HG02623 (cell line): ENCODE measurements around the gene DCXR.

Source experiments
- ATAC-seq: cut with Tn5 transposase; IDR thresholded peaks from one replicate; pipeline ENCODE4 v1.9.1; 2021; ENCODE audit warnings: moderate library complexity; ENCODE audit not compliant: unreplicated experiment

Gene DCXR

GRCh38 chr17:82000803-82001570 lies 36.5 kb downstream of the DCXR start:
- no peak for ATAC-seq

GRCh38 chr17:81999976-82000802 lies 37.3 kb downstream of the DCXR start:
- no peak for ATAC-seq

- ATAC-seq: no peak
Observed at GRCh38 chr17:81999587-81999975, 37.9 kb downstream of the DCXR start.

GRCh38 chr17:81998691-81999438 lies 38.6 kb downstream of the DCXR start:
- no peak for ATAC-seq

GRCh38 chr17:81998212-81998611 lies 39.3 kb downstream of the DCXR start:
- ATAC-seq: no peak

- ATAC-seq: no peak
Observed at GRCh38 chr17:81996757-81997441, 40.6 kb downstream of the DCXR start.

- ATAC-seq: no peak
Observed at GRCh38 chr17:81996232-81996756, 41.2 kb downstream of the DCXR start.

- ATAC-seq: no peak
Observed at GRCh38 chr17:81995463-81996231, 41.9 kb downstream of the DCXR start.

- no peak for ATAC-seq
Observed at GRCh38 chr17:81994593-81995462, 42.7 kb downstream of the DCXR start.

GRCh38 chr17:81993729-81994592 lies 43.5 kb downstream of the DCXR start:
- ATAC-seq: no peak

- no peak for ATAC-seq
Observed at GRCh38 chr17:81992306-81993102, 45.0 kb downstream of the DCXR start.

- ATAC-seq: no peak
Observed at GRCh38 chr17:81991684-81992305, 45.7 kb downstream of the DCXR start.

- no peak for ATAC-seq
Observed at GRCh38 chr17:81990836-81991683, 46.4 kb downstream of the DCXR start.

- ATAC-seq: no peak
Observed at GRCh38 chr17:81987161-81987770, 50.2 kb downstream of the DCXR start.

- no peak for ATAC-seq
Observed at GRCh38 chr17:81986606-81987005, 50.9 kb downstream of the DCXR start.
